Right lobe of liver (tissue), 6 donors: ENCODE results near the gene GDF9. TPM values are rescaled to one million over a fixed set of nuclear protein-coding genes. Genes with fewer than 3 reads are reported as not detected.

Experiments
- ATAC-seq, 4 donors: fragments of 200-7000 bp; cut with Tn5 transposase; one replicate each; pipeline ENCODE4 v1.9.1; 2020; ENCODE audit warnings: mild to moderate bottlenecking in 4 of 4, moderate library complexity in 4 of 4
- DNase-seq, 3 donors: peaks; one replicate each; pipeline ENCODE4 v3.0.0-alpha.2; 2020
- H3K27ac ChIP-seq, 3 donors: fragments of 200-600 bp; one replicate each; pipeline ENCODE4 v1.8.0; 2022
- H3K27me3 ChIP-seq, 2 donors: fragments of 200-600 bp; one replicate each; pipeline ENCODE4 v1.8.0; 2022
- H3K36me3 ChIP-seq, 4 donors: fragments of 200-600 bp; sonication (generic) in 1 of 4; one replicate each; pipeline versions ENCODE4 v1.5.1 to v1.8.0; 2017 to 2022; ENCODE audit warnings: control low read depth in 1 of 4
- H3K4me1 ChIP-seq, 4 donors: fragments of 200-600 bp; sonication (generic) in 1 of 4; one replicate each; pipeline versions ENCODE4 v1.5.1 to v1.8.0; 2017 to 2022; ENCODE audit warnings: control low read depth in 1 of 4
- H3K4me3 ChIP-seq, 3 donors: fragments of 200-600 bp; one replicate each; pipeline ENCODE4 v1.8.0; 2022
- H3K9me3 ChIP-seq, 4 donors: fragments of 200-600 bp; sonication (generic) in 1 of 4; one replicate each; pipeline versions ENCODE4 v1.5.1 to v1.8.0; 2017 to 2022; ENCODE audit warnings: control low read depth in 1 of 4
- POLR2A ChIP-seq: fragments of 450-650 bp; IDR thresholded peaks from one replicate; pipeline ENCODE4 v1.6.1; 2017; ENCODE audit warnings: antibody characterized with exemption, mild to moderate bottlenecking
- WGBS: methylation state at CpG from one replicate; pipeline ENCODE4 v1.1.6; 2018; ENCODE audit warnings: low coverage, low lambda C conversion rate; ENCODE audit not compliant: insufficient coverage; ENCODE audit errors: missing lambda C conversion rate; 5-methylcytosine and 5-hydroxymethylcytosine counted together
- intact Hi-C, 2 donors: fragments of 100-400 bp; cut with DNase I; formaldehyde crosslinking; loops; one replicate each; pipeline versions ENCODE4 v1.11.2 to v1.14.1; 2022
- total RNA-seq, 6 experiments: library from RNA; depleted of rRNA in 2 of 6; stranded (reverse); fragments of >200 nt in 2 of 6; fragmentation: NEBNext Ultra II Directional in 3 of 6; extraction: Animal tissue kit (Norgen Biotek cat#: 25700) in 3 of 6; gene quantifications; one replicate each; pipeline versions ENCODE4 v1.1.0 to v1.2.4, GENCODE V29; 2016 to 2023
- TF ChIP-seq, protein P1 (sequence below), 4 donors: fragments of 200-600 bp in 3 of 4; fragments of 450-650 bp in 1 of 4; IDR thresholded peaks; one replicate each; pipeline versions ENCODE4 v1.5.1 to v1.8.0; 2016 to 2022; ENCODE audit warnings: antibody characterized with exemption in 4 of 4, mild to moderate bottlenecking in 2 of 4
- donor health status: DM: no; HTN: yes; CAD: no.
- donor health status: DM: no; HTN: no; CAD: no.
- donor health status: DM: no; HTN: no; CAD: no.
- donor health status: DM: no; HTN: yes; CAD: no.
- donor health status: DM: no; HTN: yes; CAD: no.

GDF9 gene
- total RNA-seq, 6 experiments from 2014 or later: 0.20 to 0.71 (median 0.48) TPM

DNA sequence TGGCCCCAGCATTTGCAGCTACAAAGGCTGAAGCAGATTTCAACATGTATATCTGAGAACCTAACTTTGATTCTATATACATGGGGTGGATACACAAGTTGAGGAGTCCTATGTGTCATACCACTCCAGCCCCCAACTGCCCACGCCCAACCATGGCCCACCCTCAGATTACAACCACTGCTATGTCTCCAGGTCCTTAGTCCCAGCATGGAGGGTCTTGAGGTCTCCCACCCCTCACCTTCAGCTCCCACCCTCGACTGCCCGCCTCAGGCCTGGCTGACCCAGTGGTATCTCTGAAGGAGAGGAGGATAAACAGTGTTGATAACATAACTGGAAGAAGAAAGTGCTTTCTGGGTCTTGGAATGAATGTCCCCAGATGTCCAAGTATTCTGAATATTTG is 44.9 kb downstream of the GDF9 start:
- DNase-seq: no peak
- 42% methylated on average over 2 of the region's 3 CpGs for WGBS
- H3K4me3 ChIP-seq: no peak overlapping the region
- peaks cover 0 to 16% (median 0%) of the 10 kb centered on the region in 4 donors for H3K4me1 ChIP-seq
- H3K36me3 ChIP-seq: peaks cover 0 to 20% (median 10%) of the 10 kb centered on the region in 4 donors
- H3K27me3 ChIP-seq: no peaks in the 10 kb centered on the region
- ATAC-seq: no peak
- no peak for TF ChIP-seq POLR2A
- TF ChIP-seq, protein P1, sequence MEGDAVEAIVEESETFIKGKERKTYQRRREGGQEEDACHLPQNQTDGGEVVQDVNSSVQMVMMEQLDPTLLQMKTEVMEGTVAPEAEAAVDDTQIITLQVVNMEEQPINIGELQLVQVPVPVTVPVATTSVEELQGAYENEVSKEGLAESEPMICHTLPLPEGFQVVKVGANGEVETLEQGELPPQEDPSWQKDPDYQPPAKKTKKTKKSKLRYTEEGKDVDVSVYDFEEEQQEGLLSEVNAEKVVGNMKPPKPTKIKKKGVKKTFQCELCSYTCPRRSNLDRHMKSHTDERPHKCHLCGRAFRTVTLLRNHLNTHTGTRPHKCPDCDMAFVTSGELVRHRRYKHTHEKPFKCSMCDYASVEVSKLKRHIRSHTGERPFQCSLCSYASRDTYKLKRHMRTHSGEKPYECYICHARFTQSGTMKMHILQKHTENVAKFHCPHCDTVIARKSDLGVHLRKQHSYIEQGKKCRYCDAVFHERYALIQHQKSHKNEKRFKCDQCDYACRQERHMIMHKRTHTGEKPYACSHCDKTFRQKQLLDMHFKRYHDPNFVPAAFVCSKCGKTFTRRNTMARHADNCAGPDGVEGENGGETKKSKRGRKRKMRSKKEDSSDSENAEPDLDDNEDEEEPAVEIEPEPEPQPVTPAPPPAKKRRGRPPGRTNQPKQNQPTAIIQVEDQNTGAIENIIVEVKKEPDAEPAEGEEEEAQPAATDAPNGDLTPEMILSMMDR (IDR thresholded peaks at IDR 0.05): no peak
- H3K9me3 ChIP-seq: no peaks in the 10 kb centered on the region
- intact Hi-C loops: loop anchor here in 1 of 2 donors (10.0 kb wide), 1 partner anchor 63 kb away; no protein-coding TSS in a partner anchor
- peak overlapping the region in 1 of 3 donors; percentile 12 for H3K27ac ChIP-seq

DNA sequence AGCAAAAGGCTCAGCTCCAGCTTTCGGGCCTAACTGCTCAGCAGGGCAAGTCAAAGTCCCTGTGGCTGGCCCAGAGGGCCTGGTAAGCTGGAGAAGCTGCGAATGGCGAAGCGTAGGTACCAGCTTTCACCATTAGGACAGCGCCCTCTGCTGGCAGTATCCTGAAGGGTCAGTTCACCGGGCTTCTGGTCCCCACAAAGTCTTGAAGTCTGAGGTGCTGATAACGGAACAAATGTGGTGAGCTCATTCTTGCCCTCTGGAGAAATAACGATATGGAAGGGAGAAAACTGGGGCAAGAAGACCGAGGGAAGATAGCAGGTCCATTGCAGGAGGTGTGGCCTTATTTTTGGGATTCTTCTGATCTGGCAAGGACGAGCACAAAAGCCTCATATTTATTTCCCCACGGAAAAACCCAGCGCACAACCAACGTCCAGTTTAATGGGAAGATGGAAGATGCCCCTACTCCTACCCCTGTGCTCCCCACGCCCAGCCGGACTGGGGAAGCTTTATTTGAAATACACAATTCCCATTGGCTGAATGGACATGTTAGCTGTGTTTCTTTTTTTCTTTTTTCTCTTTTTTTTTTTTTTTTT is 46.0 kb downstream of the GDF9 start:
- Histone ChIP-seq H3K27ac (peak overlapping the region in 2 of 3 donors; percentile 11 to 40), H3K9me3 (no peaks in the 10 kb centered on the region), H3K4me3 (no peak overlapping the region), H3K36me3 (peaks cover 0 to 15% (median 9%) of the 10 kb centered on the region in 4 donors), H3K27me3 (no peaks in the 10 kb centered on the region), H3K4me1 (peaks cover 0 to 12% (median 0%) of the 10 kb centered on the region in 4 donors)
- TF ChIP-seq, protein P1 (IDR thresholded peaks at IDR 0.05): peak; percentile 93 to 96 (median 96)
- TF ChIP-seq POLR2A: peak; percentile 7
- peak; percentile 92 to 94 (median 93) for DNase-seq
- ATAC-seq: peak; percentile 88 to 94 (median 92)
- intact Hi-C loops: loop anchor here in 1 of 2 donors (10.0 kb wide), 1 partner anchor 65 kb away; no protein-coding TSS in a partner anchor
- WGBS: 4% methylated on average over 14 of the region's 15 CpGs

GRCh38 chr5:132819468-132819867 is 46.8 kb downstream of the GDF9 start:
- TF ChIP-seq POLR2A: no peak
- TF ChIP-seq, protein P1 (IDR thresholded peaks at IDR 0.05): no peak
- intact Hi-C loops: loop anchor here in 1 of 2 donors (10.0 kb wide), 1 partner anchor 65 kb away; no protein-coding TSS in a partner anchor
- ATAC-seq: no peak
- Histone ChIP-seq H3K9me3 (no peaks in the 10 kb centered on the region), H3K27me3 (no peaks in the 10 kb centered on the region), H3K36me3 (peaks cover 0 to 7% (median 5%) of the 10 kb centered on the region in 4 donors), H3K4me3 (no peak overlapping the region), H3K27ac (peak overlapping the region in 2 of 3 donors; percentile 11 to 40), H3K4me1 (peaks cover 0 to 12% (median 0%) of the 10 kb centered on the region in 4 donors)
- WGBS: 52% methylated on average over 20 of the region's 26 CpGs
- no peak for DNase-seq

GRCh38 chr5:132817011-132817410 is 49.3 kb downstream of the GDF9 start:
- TF ChIP-seq POLR2A: no peak
- TF ChIP-seq, protein P1 (IDR thresholded peaks at IDR 0.05): no peak
- Histone ChIP-seq H3K27me3 (no peaks in the 10 kb centered on the region), H3K4me1 (peaks cover 0 to 5% (median 0%) of the 10 kb centered on the region in 4 donors), H3K4me3 (no peak overlapping the region), H3K9me3 (no peaks in the 10 kb centered on the region), H3K36me3 (no peaks in the 10 kb centered on the region), H3K27ac (no peak overlapping the region)
- WGBS: 14% methylated on average over 1 of the region's 1 CpG
- DNase-seq (no peak), ATAC-seq (no peak)
- intact Hi-C loops: loop anchor here in 1 of 2 donors (10.0 kb wide), 1 partner anchor 62 kb away; no protein-coding TSS in a partner anchor
